HepG2 (cell line): ENCODE data around the gene MYO7B. TPM values are rescaled to one million over a fixed set of nuclear protein-coding genes. Genes with fewer than 3 reads are reported as not detected.

Experiments
- CCDC6 ChIP-seq: sonication (generic); formaldehyde crosslinking; IDR thresholded peaks from 2 replicates; pipeline ENCODE4 v1.8.1; 2022; ENCODE audit warnings: mild to moderate bottlenecking, missing genetic modification reagents, moderate library complexity
- NCOA1 ChIP-seq: sonication (generic); formaldehyde crosslinking; IDR thresholded peaks from 2 replicates; pipeline ENCODE4 v1.9.0; 2021; ENCODE audit warnings: missing genetic modification reagents
- ZIK1 ChIP-seq: sonication (generic); formaldehyde crosslinking; IDR thresholded peaks from 2 replicates; pipeline ENCODE4 v1.5.0; 2020; ENCODE audit warnings: mild to moderate bottlenecking, low read depth, missing genetic modification reagents, borderline replicate concordance
- ZNF33A ChIP-seq: sonication (generic); formaldehyde crosslinking; IDR thresholded peaks from 2 replicates; pipeline ENCODE4 v1.5.1; 2020; ENCODE audit warnings: missing genetic modification reagents, mild to moderate bottlenecking, moderate library complexity, borderline replicate concordance
- ZNF501 ChIP-seq: sonication (generic); formaldehyde crosslinking; IDR thresholded peaks from 2 replicates; pipeline ENCODE4 v1.5.1; 2020; ENCODE audit warnings: mild to moderate bottlenecking, moderate library complexity, missing genetic modification reagents
- ZNF724P ChIP-seq: sonication (generic); formaldehyde crosslinking; IDR thresholded peaks from 2 replicates; pipeline ENCODE4 v1.8.0; 2022; ENCODE audit warnings: missing genetic modification reagents, borderline replicate concordance
- ZNF782 ChIP-seq: sonication (generic); formaldehyde crosslinking; IDR thresholded peaks from 2 replicates; pipeline ENCODE4 v1.4.0; 2020; ENCODE audit warnings: missing genetic modification reagents, mild to moderate bottlenecking, borderline replicate concordance
- polyA plus RNA-seq, 8 experiments: library from polyadenylated mRNA; depleted of rRNA in 3 of 8; stranded (reverse) in 7 of 8; unstranded in 1 of 8; fragments of >200 nt; fragmentation: Illumina TruSeq in 4 of 8; extraction: Trizol in 4 of 8; gene quantifications; 2 replicates each; pipeline versions ENCODE4 v1.2.1 to v1.2.3, GENCODE V29; 2011 to 2016; ENCODE audit warnings: low read depth in 4 of 8, missing spikeins in 1 of 8, mixed read lengths in 1 of 8; ENCODE audit not compliant: insufficient read depth in 1 of 8
- total RNA-seq, 5 experiments: library from RNA; depleted of rRNA; stranded (reverse); fragments of >200 nt; fragmentation: Illumina TruSeq; extraction: Trizol; gene quantifications; 2 replicates each; pipeline ENCODE4 v1.2.3, GENCODE V29; 2016; ENCODE audit warnings: low read depth in 1 of 5
- TF ChIP-seq, protein P1 (sequence below): sonication (generic); formaldehyde crosslinking; IDR thresholded peaks from 2 replicates; pipeline ENCODE4 v1.4.0; 2020; ENCODE audit warnings: missing genetic modification reagents, borderline replicate concordance
- TF ChIP-seq, protein P2 (sequence below): sonication (generic); formaldehyde crosslinking; IDR thresholded peaks from 2 replicates; pipeline ENCODE4 v1.4.0; 2020; ENCODE audit warnings: mild to moderate bottlenecking, missing genetic modification reagents, borderline replicate concordance
- TF ChIP-seq, protein P3 (sequence below): sonication (generic); formaldehyde crosslinking; IDR thresholded peaks from 2 replicates; pipeline ENCODE4 v1.8.1; 2023; ENCODE audit warnings: mild to moderate bottlenecking, missing genetic modification reagents

The MYO7B gene
- total and polyA plus RNA-seq, 2 of the 13 experiments (the other 11 are each of a cell fraction or from before 2014, with no cell fraction given) = not detected

DNA sequence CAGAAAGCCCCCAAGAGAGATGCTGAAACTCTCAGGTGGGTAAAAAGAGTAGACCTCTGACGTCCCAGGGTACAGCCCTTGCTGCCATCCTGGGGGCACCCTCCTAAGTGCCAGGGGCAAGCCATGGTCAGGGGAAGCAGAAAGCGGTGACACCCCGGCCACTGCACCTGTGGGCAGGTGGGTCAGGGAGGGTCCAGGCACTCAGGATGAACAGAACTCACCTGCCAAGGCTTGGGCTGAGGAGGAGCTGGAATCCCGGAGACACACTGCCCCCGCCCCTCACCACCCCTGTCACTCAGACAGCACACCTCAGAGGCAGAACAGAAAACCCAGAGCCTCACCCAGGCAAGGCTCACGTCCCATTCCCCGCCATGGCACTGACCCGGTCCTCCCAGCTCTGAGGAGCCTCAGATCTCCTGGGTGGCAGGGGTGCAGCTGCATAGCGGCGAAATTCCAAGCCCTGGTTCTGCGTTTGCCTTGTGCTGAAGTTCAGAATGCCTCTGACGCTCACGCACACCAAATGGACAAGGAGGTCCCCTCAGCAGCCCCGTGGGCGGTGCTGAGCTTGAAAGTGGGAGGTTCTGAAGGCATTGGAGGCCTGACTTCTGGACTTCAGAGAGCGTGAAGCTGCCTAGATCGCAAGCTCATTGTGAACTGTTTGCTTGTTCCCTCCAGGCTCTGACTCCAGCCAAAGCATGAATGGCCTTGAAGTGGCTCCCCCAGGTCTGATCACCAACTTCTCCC is 114.7 kb downstream of the MYO7B start (continued):
- TF ChIP-seq, protein P1, sequence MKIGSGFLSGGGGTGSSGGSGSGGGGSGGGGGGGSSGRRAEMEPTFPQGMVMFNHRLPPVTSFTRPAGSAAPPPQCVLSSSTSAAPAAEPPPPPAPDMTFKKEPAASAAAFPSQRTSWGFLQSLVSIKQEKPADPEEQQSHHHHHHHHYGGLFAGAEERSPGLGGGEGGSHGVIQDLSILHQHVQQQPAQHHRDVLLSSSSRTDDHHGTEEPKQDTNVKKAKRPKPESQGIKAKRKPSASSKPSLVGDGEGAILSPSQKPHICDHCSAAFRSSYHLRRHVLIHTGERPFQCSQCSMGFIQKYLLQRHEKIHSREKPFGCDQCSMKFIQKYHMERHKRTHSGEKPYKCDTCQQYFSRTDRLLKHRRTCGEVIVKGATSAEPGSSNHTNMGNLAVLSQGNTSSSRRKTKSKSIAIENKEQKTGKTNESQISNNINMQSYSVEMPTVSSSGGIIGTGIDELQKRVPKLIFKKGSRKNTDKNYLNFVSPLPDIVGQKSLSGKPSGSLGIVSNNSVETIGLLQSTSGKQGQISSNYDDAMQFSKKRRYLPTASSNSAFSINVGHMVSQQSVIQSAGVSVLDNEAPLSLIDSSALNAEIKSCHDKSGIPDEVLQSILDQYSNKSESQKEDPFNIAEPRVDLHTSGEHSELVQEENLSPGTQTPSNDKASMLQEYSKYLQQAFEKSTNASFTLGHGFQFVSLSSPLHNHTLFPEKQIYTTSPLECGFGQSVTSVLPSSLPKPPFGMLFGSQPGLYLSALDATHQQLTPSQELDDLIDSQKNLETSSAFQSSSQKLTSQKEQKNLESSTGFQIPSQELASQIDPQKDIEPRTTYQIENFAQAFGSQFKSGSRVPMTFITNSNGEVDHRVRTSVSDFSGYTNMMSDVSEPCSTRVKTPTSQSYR (CRISPR knock-in tag) = no peak
- no peak for TF ChIP-seq ZNF33A (CRISPR knock-in tag)
- no peak for TF ChIP-seq NCOA1
- 0 out of 2 replicates have a peak, but pooled peaks have one; percentile 12 for TF ChIP-seq CCDC6 (CRISPR knock-in tag)
- TF ChIP-seq ZNF501 = peak; percentile 18; the same call in 1 of the 2 replicates
- TF ChIP-seq, protein P2, sequence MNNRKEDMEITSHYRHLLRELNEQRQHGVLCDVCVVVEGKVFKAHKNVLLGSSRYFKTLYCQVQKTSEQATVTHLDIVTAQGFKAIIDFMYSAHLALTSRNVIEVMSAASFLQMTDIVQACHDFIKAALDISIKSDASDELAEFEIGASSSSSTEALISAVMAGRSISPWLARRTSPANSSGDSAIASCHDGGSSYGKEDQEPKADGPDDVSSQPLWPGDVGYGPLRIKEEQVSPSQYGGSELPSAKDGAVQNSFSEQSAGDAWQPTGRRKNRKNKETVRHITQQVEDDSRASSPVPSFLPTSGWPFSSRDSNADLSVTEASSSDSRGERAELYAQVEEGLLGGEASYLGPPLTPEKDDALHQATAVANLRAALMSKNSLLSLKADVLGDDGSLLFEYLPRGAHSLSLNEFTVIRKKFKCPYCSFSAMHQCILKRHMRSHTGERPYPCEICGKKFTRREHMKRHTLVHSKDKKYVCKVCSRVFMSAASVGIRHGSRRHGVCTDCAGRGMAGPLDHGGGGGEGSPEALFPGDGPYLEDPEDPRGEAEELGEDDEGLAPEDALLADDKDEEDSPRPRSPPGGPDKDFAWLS = no peak
- TF ChIP-seq, protein P3, sequence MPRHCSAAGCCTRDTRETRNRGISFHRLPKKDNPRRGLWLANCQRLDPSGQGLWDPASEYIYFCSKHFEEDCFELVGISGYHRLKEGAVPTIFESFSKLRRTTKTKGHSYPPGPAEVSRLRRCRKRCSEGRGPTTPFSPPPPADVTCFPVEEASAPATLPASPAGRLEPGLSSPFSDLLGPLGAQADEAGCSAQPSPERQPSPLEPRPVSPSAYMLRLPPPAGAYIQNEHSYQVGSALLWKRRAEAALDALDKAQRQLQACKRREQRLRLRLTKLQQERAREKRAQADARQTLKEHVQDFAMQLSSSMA (CRISPR knock-in tag) = peak; percentile 46; the same call in 1 of the 2 replicates
- TF ChIP-seq ZNF782 (CRISPR knock-in tag) = no peak
- TF ChIP-seq ZNF724P (CRISPR knock-in tag) = no peak
- no peak for TF ChIP-seq ZIK1
- TF ChIP-seq, all 625 proteins: peak for 26
